ENCODE data around the gene YWHAB. TPM values are rescaled to one million over a fixed set of nuclear protein-coding genes. Genes with fewer than 3 reads are reported as not detected.
A peak's percentile ranks its signal among the peaks of the same experiment; 100 is the strongest.
"Not testable (repeated sequence)": the region's sequence is repeated elsewhere in the genome, so short reads cannot be mapped to it uniquely, and the experiment has no call there.

Gene YWHAB
- total RNA-seq, 1 donor from 2014 or later, result 53.6 TPM

DNA sequence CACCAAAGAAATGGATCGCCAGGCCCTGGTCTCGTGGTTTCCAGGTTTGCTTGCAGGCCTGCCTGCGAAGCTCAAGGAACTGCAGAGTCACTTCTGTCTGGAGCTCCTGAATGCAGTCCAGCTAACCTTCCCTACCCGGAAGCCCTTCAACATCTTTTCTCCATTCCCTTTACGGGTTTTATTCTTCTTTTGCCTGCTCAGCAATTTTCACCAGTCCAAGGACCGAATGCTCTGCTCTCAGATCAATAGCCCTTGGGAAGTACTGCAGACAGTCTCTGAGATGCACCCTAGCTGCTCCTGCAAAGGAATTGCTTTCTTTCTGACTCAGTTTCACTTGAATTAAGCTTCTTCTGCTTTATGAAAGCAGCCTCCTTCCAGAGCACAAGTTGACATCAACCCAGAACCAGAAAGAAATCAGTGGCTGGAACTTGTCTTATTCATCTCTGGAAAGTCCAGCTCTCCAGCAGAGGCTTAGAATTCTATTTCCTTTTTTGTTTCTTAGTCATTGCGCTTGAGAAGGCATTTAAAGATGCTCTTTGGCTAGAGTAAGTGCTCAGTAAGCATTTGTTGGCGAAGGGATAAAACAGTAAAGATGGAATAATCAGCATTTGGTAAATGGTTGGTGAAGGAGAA is 18.7 kb upstream of the YWHAB start:
- DNase-seq (ENCODE audit: low read depth), result no peak

GRCh38 chr20:44869471-44869870 is 16.0 kb upstream of the YWHAB start:
- no peak for DNase-seq (ENCODE audit: low read depth)

GRCh38 chr20:44882360-44882759 is 3.1 kb upstream of the YWHAB start:
- DNase-seq (ENCODE audit: low read depth), result not testable (repeated sequence)

DNA sequence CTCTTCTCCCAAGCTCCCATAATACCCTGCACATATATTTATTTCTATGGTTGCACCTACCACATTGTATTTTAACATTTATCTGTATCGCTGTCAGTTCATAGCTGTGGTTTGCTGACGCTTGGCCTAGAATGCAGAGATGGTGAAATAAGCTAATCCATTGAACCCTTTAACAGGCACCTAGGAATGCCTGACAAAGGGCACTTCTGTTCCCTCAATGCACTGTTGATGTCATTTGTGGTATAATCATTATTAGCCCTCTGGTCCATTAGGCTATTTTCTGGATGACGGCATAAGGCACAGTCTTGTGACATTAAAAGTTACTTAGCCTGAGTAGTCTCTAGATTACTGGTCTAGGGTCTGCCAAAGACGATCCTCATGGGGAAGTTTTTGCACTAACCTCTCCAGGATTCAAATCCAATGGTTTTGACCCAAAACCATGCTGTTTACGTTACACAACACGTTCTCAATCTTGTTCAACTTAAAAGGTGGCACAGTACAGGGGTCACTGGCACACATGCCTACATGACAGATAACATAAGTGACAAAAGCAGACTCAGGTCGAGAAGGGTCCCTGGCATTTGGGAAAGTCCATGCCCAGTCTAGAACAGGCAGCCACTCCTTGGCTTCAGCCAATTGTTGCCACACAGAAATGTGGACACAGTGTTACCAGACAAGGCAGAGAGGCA is 2.1 kb upstream of the YWHAB start:
- no peak for DNase-seq (ENCODE audit: low read depth)

DNA sequence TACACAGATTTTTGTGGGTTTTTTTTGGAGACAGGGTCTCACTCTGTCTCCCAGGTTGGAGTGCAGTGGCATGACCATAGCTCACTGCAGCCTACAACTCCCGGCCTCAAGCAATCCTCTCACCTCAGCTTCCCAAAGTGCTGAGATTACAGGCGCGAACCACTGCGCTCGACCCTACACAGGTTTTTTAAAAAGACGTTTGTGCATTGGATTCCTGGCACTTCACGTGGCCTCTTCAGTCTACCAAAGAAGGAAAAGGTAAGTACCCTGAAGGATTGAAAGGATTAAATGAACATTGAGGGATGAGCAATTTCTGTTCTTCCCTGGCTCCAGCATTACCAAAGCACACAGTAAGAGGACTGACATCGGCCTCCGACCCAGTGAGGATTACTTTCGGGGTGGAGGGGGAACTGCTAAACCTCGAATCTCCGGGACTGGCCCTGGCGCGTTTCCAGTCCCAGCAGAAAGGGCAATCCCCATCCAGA is 556 bp upstream of the YWHAB start:
- no peak for DNase-seq (ENCODE audit: low read depth)

- DNase-seq (ENCODE audit: low read depth), result no peak
Observed at GRCh38 chr20:44886266-44886651, 754 bp downstream of the YWHAB start.

DNA sequence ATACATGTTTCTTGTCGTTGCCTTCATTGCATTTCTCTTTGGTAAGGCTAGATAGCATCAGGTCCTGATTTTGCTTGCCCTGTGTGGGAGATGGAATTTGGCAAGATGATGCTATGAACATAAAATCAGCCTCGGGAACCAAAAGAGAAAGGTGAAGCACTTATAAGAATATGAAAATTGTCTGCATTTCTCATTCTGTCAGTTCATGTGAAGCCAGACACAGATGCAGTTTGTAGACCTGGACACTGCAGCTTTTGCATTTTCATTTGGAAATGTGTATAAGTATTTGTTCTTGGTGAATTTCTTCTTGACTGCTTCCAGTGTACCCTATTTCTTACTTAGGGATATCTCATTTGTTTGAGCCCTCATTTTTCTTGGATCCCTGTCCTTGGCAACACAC is 1.3 kb downstream of the YWHAB start:
- DNase-seq (ENCODE audit: low read depth), result no peak

DNA sequence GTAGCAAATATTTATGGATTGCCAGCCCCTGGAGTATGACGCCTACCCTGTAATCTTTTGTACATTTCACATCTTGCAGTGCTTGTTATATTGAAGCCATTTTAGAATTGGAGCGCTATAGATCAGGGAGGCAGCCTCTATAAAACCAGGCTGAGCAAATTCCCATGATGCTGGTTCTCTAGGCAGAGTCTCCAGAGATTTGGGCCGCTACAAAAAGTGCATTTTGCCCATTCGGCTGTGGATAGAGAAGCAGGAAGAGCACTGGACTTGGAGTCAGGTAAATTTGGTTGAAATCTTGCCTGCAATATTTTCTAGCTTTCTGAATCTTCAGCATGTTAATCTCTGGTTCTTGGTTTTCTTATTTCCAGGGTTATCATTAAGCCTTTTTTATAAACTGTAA is 2.0 kb downstream of the YWHAB start:
- DNase-seq (ENCODE audit: low read depth), result no peak

DNA sequence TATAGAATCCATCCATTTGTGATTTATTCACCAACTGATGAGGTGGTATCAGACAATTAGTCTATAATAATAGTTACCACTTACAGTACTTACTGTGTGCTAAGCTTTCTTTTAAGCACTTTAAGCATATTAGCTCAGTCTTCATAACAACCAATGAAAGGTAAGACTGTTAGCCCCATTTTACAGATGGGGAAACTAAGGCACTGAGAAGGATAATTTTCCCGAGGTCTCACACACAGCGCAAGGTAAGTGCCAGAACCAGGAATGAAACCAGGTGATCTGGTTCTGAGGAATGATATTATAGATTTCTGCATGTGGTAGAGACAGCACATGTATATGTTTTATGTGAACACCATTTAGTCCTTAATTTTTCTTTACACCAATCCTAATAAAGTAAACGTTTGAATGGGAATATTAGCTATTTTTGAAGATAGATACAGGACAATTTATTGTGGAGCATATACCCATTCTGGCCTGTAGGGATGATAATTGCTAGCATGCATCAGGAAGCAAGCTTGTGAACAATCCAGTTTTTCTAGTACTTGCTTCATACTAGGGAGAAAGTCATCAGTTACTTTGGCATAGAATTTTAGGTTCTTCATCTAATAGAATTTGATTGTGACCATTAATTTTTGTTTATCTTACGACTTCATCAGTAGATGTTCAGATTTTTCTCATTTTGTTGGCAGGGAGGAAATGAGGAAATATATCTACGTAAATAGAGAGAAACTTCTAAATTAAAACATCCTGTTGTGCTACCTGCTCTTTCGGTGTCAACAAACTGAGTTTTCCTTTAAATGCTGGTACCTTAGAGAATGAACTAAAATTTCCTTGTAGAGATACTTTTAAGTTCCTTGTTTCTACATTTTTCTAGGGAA is 3.0 kb downstream of the YWHAB start:
- DNase-seq (ENCODE audit: low read depth), result no peak

DNA sequence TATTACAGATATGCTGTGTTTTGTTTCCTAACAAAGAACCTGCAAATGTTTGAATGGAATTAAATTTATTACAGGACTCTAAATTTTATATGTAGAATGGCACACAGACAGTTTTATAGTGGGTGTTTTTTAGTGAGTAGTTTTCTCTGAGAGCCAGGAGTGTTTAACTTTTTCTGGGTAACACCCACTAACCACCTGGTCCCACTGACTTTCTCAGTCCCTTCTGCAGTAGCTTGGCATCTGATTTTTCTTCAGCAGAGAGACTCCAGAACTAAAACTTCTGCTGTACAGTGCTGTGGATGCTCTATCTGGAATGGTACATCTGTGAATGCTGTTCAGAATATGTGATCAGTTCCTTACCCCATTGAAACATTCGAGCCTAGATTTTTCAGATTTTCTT is 6.3 kb downstream of the YWHAB start:
- DNase-seq (ENCODE audit: low read depth), result no peak

- no peak for DNase-seq (ENCODE audit: low read depth)
Observed at GRCh38 chr20:44894959-44895358, 9.5 kb downstream of the YWHAB start.

DNA sequence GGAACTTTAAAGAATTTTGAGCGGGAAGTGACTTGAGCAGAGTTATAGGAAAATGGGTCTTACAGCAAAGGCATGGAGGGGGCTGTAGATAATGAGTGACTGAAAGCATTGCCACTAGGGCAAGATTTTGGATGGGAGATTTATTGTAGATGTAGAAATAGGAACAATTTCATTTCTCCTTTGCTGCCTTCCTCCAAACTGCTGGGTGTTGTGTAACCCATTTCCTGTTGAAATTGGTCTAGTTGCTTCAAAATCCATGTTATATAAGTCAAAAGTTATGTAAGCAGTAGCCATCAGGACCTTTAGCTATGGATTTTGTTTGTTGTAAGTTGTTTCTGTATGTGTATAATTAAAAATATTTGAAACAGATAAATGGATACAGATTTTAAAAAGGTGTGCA is 11.1 kb downstream of the YWHAB start:
- DNase-seq (ENCODE audit: low read depth), result no peak

DNA sequence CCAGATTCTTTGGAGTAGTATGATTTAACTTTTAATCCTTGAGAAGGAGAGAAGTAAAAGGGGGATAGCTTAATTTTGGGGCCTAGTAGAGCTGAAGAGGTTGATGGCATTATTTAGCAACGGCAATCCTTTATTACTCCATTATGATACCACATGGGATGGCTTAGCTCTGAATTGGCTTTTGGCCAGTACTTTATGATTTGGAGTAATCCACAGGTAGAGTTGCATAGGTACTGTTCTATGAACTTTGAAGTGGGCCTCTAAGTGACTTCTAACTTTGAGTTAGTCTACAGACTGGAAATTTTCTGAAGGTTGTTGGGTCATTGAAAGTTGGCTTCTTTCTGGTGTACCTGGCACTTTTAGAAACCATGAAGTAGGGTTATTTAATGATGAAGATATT is 11.6 kb downstream of the YWHAB start:
- DNase-seq (ENCODE audit: low read depth), result no peak

GRCh38 chr20:44900231-44900854 is 14.8 kb downstream of the YWHAB start:
- DNase-seq (ENCODE audit: low read depth), result no peak

DNA sequence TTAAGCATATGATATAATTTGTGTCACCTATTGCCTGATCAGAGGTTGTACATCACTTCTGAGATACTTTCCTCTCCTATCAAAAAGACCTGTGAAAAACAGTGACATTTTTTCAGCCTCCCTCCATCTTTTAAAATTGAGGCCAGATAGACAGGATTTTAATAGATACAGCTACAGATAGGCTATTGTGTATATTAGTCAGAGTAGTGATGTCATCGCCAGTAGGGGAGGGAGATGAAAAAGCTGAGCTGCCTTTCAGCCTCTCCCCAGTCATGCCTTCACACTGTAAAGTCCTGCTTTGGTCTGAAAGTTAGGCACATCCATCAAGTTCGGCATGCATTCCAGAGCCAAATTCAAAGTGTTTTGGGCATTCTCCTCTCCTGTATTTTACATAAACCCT is 16.5 kb downstream of the YWHAB start:
- no peak for DNase-seq (ENCODE audit: low read depth)

GRCh38 chr20:44904377-44904776 is 18.9 kb downstream of the YWHAB start:
- DNase-seq (ENCODE audit: low read depth), result no peak

DNA sequence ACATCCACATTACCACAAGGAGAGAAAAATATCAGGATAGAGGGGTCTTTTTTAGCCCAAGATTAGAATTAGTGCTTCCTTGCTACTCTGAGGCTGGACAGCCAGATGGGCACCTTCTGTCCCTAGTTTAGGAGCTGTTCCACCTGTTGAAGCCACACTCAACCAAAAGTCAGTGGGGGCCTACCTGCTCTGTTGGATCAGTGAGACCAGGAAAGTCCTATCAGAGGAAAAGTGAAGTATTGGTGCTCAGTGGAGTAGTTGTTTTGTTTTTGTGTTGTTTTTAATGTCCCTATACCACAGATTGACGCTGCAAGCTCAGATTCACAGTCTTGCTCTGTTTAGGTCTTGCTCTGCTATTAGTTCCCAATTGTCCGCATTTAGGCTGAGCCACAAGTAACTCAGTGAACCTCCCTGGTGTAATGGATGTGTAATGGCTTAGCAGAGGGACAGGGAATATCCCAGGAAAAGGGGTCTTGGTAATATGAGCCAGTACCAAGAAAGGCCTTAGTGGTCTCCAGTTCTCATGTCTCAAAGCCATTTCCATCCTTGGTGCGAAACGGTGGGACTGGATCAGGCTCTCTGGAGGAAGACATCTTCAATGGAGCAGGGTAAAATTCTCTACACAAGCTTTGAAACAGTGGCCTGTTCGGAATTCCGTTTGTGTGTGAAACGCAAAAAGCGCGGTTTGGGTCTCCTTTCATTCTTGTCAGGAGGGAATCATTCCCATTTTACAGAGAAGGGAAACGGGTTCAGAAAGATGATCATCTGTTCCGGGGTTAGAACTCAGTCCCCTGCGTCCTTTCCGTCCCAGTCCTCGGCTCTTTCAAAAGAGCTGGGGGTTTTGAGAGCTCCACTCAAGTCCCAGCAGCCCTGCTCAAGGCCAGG is 23.7 kb downstream of the YWHAB start:
- no peak for DNase-seq (ENCODE audit: low read depth)

DNA sequence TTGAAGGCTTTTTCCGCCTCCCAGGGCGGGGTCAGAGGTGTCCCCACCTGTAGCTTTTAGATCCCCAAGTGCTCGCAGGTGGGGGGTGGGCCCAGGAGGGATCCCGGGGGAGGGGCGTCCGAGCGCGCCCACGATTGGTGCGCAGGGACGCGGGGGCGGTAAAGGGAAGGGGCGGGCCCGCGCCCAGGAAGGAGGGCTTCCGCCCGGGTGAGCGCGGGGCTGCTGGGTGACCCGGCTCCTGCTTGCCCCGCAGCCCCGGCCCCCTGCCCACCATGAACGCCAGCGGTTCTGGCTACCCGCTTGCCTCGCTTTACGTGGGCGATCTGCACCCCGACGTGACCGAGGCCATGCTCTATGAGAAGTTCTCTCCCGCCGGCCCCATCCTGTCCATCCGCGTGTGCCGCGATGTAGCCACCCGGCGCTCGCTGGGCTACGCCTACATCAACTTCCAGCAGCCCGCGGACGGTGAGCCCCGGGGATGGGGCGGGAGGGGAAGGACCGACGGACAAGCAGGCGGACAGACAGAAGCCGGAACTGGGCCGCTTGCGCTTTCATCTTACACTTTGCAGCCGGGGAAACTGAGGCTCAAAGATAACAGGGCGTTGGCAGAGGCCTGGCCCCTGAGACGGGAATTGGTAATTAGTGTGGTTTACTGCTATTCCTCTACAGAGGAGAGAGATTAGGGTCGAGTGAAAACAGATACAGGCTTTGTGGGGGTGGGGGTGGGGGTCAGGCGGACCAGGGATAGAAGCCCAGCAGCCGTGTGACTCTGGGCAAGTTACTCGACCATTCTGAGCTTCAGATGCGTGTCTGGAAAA is 24.6 kb downstream of the YWHAB start, which contains the start of gene PABPC1L:
PABPC1L (plus strand) TSS at position 189 of the 818 bp plus-strand sequence; CDS start at position 273, 84 bp downstream.
- peak; percentile 61 for DNase-seq (ENCODE audit: low read depth)

- DNase-seq (ENCODE audit: low read depth), result no peak
Observed at GRCh38 chr20:44910690-44911262, 25.3 kb downstream of the YWHAB start.

Measured in myocyte (in vitro differentiated cells).